ENCODE measurements around the gene FAM163A. TPM values are rescaled to one million over a fixed set of nuclear protein-coding genes. Genes with fewer than 3 reads are reported as not detected.

Gene FAM163A
- total and polyA plus RNA-seq, 9 of the 15 experiments (the other 6 are each of a cell fraction or from before 2014, with no cell fraction given), result not detected

DNA sequence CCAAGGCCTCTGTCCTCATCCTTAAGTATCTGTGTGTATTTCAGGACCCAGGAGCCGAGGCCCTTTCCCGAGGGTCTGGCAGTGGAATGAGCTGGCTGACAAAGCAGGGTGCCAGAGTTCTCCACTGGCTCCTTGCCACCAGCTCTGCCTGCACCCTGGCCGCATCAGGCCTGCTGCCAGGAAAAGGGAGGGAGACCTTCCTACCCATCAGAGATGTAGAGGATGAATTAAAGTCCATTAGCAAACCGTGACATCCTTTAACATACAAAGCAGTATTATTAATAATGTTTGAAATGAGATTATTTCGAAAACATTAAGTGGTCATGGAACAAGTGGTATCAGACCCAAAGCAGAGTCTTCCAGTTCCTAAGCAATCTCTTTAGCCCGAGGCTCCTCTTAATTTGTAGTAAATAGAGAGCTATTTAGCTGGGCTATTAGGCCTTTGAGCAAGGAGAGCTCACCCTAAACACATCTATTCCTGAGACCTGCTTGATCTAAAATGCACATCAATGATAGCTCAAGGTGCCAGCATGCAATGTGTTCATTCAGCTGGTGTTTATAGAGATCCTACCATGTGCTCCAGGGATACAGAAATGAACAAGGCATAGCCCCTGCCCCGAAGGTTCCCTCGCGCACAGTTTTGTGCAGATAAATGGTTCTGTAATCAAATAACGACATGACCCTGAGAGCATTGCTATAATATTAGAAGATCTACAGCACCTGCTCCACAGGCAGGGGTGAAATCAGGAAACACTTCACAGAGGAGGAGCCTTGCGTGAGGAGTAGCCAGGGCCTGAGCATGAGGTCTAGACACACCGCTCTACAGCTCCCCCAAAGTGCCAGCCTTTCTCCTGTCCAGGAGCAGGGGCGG lies 44.0 kb downstream of the FAM163A start (continued):
- TF ChIP-seq TEAD4 (IDR thresholded peaks at IDR 0.05; ENCODE audit: low read length) (no peak), TEAD4 (CRISPR knock-in tag; IDR thresholded peaks at IDR 0.05; ENCODE audit: borderline replicate concordance) (no peak)

DNA sequence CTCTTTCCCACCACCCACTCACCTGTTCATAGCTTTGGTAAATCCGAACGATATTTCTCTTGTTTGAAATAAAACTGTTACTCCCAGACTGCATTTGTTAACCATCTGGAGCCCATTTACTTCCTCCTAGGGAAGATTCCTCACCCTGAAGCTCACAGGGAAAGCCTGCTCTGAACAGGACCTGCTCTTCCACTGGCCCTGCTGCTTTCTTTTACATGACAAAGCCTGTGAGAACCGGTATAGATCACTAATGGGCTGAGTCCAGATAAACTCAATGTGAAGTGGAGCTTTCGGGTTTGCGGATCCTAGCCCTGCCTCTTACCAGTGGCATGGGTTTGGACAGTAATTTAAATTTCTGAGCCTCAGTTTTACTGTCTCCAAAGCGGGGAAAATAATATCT lies 45.2 kb downstream of the FAM163A start:
- in situ Hi-C loops (cut with MboI), result no loop called here
- no peak for FAIRE-seq
- TF ChIP-seq SAFB2 (IDR thresholded peaks at IDR 0.05; ENCODE audit: borderline replicate concordance, low read depth, low read length, severe bottlenecking) (no peak), BHLHE40 (IDR thresholded peaks at IDR 0.05; ENCODE audit: low read length) (no peak), NCOR1 (IDR thresholded peaks at IDR 0.05) (no peak)
- TF ChIP-seq, protein P1, sequence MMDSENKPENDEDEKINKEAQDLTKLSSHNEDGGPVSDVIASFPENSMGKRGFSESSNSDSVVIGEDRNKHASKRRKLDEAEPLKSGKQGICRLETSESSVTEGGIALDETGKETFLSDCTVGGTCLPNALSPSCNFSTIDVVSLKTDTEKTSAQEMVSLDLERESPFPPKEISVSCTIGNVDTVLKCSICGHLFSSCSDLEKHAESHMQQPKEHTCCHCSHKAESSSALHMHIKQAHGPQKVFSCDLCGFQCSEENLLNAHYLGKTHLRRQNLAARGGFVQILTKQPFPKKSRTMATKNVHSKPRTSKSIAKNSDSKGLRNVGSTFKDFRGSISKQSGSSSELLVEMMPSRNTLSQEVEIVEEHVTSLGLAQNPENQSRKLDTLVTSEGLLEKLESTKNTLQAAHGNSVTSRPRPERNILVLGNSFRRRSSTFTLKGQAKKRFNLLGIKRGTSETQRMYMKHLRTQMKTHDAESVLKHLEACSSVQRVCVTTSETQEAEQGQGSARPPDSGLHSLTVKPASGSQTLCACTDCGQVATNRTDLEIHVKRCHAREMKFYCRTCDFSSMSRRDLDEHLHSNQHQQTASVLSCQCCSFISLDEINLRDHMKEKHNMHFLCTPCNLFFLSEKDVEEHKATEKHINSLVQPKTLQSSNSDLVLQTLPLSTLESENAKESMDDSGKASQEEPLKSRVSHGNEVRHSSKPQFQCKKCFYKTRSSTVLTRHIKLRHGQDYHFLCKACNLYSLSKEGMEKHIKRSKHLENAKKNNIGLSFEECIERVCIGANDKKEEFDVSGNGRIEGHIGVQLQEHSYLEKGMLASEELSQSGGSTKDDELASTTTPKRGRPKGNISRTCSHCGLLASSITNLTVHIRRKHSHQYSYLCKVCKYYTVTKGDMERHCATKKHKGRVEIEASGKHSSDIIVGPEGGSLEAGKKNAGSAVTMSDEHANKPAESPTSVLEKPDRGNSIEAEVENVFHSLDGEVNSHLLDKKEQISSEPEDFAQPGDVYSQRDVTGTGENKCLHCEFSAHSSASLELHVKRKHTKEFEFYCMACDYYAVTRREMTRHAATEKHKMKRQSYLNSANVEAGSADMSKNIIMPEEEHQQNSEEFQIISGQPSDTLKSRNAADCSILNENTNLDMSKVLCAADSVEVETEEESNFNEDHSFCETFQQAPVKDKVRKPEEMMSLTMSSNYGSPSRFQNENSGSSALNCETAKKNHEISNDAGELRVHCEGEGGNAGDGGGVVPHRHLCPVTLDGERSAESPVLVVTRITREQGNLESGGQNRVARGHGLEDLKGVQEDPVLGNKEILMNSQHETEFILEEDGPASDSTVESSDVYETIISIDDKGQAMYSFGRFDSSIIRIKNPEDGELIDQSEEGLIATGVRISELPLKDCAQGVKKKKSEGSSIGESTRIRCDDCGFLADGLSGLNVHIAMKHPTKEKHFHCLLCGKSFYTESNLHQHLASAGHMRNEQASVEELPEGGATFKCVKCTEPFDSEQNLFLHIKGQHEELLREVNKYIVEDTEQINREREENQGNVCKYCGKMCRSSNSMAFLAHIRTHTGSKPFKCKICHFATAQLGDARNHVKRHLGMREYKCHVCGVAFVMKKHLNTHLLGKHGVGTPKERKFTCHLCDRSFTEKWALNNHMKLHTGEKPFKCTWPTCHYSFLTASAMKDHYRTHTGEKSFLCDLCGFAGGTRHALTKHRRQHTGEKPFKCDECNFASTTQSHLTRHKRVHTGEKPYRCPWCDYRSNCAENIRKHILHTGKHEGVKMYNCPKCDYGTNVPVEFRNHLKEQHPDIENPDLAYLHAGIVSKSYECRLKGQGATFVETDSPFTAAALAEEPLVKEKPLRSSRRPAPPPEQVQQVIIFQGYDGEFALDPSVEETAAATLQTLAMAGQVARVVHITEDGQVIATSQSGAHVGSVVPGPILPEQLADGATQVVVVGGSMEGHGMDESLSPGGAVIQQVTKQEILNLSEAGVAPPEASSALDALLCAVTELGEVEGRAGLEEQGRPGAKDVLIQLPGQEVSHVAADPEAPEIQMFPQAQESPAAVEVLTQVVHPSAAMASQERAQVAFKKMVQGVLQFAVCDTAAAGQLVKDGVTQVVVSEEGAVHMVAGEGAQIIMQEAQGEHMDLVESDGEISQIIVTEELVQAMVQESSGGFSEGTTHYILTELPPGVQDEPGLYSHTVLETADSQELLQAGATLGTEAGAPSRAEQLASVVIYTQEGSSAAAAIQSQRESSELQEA (IDR thresholded peaks at IDR 0.05; ENCODE audit: low read depth), result no peak
- TF ChIP-seq, protein P2, sequence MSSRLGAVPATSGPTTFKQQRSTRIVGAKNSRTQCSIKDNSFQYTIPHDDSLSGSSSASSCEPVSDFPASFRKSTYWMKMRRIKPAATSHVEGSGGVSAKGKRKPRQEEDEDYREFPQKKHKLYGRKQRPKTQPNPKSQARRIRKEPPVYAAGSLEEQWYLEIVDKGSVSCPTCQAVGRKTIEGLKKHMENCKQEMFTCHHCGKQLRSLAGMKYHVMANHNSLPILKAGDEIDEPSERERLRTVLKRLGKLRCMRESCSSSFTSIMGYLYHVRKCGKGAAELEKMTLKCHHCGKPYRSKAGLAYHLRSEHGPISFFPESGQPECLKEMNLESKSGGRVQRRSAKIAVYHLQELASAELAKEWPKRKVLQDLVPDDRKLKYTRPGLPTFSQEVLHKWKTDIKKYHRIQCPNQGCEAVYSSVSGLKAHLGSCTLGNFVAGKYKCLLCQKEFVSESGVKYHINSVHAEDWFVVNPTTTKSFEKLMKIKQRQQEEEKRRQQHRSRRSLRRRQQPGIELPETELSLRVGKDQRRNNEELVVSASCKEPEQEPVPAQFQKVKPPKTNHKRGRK (tag; IDR thresholded peaks at IDR 0.05), result no peak
- TF ChIP-seq, protein P3, sequence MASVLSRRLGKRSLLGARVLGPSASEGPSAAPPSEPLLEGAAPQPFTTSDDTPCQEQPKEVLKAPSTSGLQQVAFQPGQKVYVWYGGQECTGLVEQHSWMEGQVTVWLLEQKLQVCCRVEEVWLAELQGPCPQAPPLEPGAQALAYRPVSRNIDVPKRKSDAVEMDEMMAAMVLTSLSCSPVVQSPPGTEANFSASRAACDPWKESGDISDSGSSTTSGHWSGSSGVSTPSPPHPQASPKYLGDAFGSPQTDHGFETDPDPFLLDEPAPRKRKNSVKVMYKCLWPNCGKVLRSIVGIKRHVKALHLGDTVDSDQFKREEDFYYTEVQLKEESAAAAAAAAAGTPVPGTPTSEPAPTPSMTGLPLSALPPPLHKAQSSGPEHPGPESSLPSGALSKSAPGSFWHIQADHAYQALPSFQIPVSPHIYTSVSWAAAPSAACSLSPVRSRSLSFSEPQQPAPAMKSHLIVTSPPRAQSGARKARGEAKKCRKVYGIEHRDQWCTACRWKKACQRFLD (CRISPR knock-in tag; IDR thresholded peaks at IDR 0.05), result no peak

More for the DNA sequence above, 45.2 kb downstream of the FAM163A start:
- Histone ChIP-seq H3K9ac (ENCODE audit: insufficient read depth in 1 of 2, low read depth in 2 of 2, low read length in 2 of 2) (no peak overlapping the region), H3K79me2 (ENCODE audit: control insufficient read depth, insufficient read depth, low read length) (no peaks in the 10 kb centered on the region), H3K9me3 (replicated peaks; ENCODE audit: control insufficient read depth, insufficient read depth, low read depth, low read length) (no peaks in the 10 kb centered on the region), H3K36me3 (ENCODE audit: control insufficient read depth, insufficient read depth, low read length) (no peaks in the 10 kb centered on the region), H4K20me1 (replicated peaks; ENCODE audit: control insufficient read depth, insufficient read depth, low read length) (no peaks in the 10 kb centered on the region; the same call in 1 of the 2 replicates), H3K27me3 (ENCODE audit: control insufficient read depth in 2 of 2, insufficient read depth in 2 of 2, low read length in 2 of 2) (peaks cover 48 to 59% of the 10 kb centered on the region in 2 experiments), H3K4me1 (replicated peaks in 1 of 2; ENCODE audit: control insufficient read depth in 2 of 2, insufficient read depth in 2 of 2, low read length in 2 of 2) (no peaks in the 10 kb centered on the region), H3K4me3 (no peak overlapping the region), H3K4me2 (ENCODE audit: insufficient read depth, low read length) (no peak overlapping the region), H3K9me1 (ENCODE audit: control insufficient read depth, insufficient read depth, low read length) (no peaks in the 10 kb centered on the region), H3K27ac (ENCODE audit: extremely low read depth, low read depth, low read length) (no peak overlapping the region), H2AFZ (ENCODE audit: low read depth, low read length) (no peak overlapping the region)
- CTCF ChIA-PET (ENCODE audit: low intra/inter-chr PET ratio), result no interaction called here
- intact Hi-C loops (cut with micrococcal nuclease), result no loop called here
- no peak for DNase-seq (ENCODE audit: extremely low read depth in 1 of 4, low spot score in 3 of 4)
- 2% methylated on average over 6 of the region's 6 CpGs for WGBS (ENCODE audit: insufficient coverage, low coverage, missing lambda C conversion rate)
- no TSS peak for BruUV-seq (replicated peaks)
- no peak for ATAC-seq
- POLR2A ChIA-PET, result interaction anchor here (0.5 to 1.0 kb wide), 5 partner anchors 10 to 1277 kb away, joined by 3 to 6 read pairs (median 3); no protein-coding TSS in a partner anchor
